Measurements from ENCODE around the gene PDE11A.

DNA sequence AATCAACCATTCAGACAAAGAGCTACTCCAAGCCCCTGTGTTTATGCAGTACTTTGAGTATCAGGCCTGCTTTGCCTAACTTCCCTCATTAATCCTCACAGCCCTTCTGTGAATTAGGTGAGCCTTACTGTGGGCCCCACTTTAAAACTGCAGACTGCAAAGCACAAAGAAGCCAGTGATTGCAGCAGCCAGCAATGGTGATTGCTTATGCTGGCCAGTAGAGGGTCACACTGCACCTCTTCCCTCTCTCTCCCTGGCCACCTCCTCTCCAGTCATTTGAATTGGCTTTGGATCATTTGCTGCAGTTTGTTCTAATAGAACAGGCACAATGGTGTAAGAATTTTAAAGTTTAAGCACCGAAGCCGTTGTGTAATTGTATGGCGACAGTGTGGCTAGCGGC, 450.1 kb downstream of the PDE11A start:
- TF ChIP-seq, protein P1, sequence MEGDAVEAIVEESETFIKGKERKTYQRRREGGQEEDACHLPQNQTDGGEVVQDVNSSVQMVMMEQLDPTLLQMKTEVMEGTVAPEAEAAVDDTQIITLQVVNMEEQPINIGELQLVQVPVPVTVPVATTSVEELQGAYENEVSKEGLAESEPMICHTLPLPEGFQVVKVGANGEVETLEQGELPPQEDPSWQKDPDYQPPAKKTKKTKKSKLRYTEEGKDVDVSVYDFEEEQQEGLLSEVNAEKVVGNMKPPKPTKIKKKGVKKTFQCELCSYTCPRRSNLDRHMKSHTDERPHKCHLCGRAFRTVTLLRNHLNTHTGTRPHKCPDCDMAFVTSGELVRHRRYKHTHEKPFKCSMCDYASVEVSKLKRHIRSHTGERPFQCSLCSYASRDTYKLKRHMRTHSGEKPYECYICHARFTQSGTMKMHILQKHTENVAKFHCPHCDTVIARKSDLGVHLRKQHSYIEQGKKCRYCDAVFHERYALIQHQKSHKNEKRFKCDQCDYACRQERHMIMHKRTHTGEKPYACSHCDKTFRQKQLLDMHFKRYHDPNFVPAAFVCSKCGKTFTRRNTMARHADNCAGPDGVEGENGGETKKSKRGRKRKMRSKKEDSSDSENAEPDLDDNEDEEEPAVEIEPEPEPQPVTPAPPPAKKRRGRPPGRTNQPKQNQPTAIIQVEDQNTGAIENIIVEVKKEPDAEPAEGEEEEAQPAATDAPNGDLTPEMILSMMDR (IDR thresholded peaks at IDR 0.05): no peak
- TF ChIP-seq POLR2A (IDR thresholded peaks at IDR 0.05): no peak

Measured in uterus (tissue), 2 donors.